Neuronal stem cell (in vitro differentiated cells): ENCODE measurements around the gene LCP2.
A peak's percentile ranks its signal among the peaks of the same experiment; 100 is the strongest.

ENCODE experiments used
- DNase-seq: peaks from one replicate; pipeline ENCODE4 v3.0.0-alpha.2; 2013; ENCODE audit warnings: low spot score
- H2AFZ ChIP-seq: one replicate; pipeline ENCODE4 v1.6.1; 2013; ENCODE audit warnings: mild to moderate bottlenecking, low read length, inconsistent platforms
- H2AK5ac ChIP-seq: 2 replicates; pipeline ENCODE4 v1.6.1; 2013; ENCODE audit warnings: low read depth, mild to moderate bottlenecking, inconsistent platforms, low read length, moderate library complexity, mixed read lengths
- H2BK120ac ChIP-seq: 2 replicates; pipeline ENCODE4 v1.6.1; 2013; ENCODE audit warnings: low read depth, mild to moderate bottlenecking, inconsistent platforms, low read length, moderate library complexity, mixed read lengths
- H2BK12ac ChIP-seq: one replicate; pipeline ENCODE4 v1.6.1; 2013; ENCODE audit warnings: low read length, inconsistent platforms
- H2BK15ac ChIP-seq: 2 replicates; pipeline ENCODE4 v1.6.1; 2013; ENCODE audit warnings: mild to moderate bottlenecking, low read length, inconsistent platforms, mixed read lengths
- H2BK5ac ChIP-seq: one replicate; pipeline ENCODE4 v1.6.1; 2013; ENCODE audit warnings: inconsistent platforms, mild to moderate bottlenecking, low read length, moderate library complexity
- H3K14ac ChIP-seq: one replicate; pipeline ENCODE4 v1.6.1; 2013; ENCODE audit warnings: low read length, inconsistent platforms
- H3K18ac ChIP-seq: 2 replicates; pipeline ENCODE4 v1.6.1; 2013; ENCODE audit warnings: low read length, inconsistent platforms
- H3K23ac ChIP-seq: 2 replicates; pipeline ENCODE4 v1.6.1; 2013; ENCODE audit warnings: low read depth, mild to moderate bottlenecking, mixed read lengths, low read length, inconsistent platforms; ENCODE audit not compliant: poor library complexity
- H3K27ac ChIP-seq: replicated peaks from 3 replicates; pipeline ENCODE4 v1.5.1; 2013; ENCODE audit warnings: low read length, inconsistent platforms
- H3K27me3 ChIP-seq, 3 experiments: 2 replicates each; pipeline ENCODE4 v1.6.1; 2013; ENCODE audit warnings: low read length in 3 of 3, mild to moderate bottlenecking in 2 of 3, inconsistent platforms in 1 of 3, low read depth in 1 of 3, mixed read lengths in 1 of 3, moderate library complexity in 1 of 3; ENCODE audit not compliant: control insufficient read depth in 3 of 3, insufficient read depth in 3 of 3
- H3K36me3 ChIP-seq, 2 donors: replicated peaks in 1 of 2; 2 replicates each; pipeline ENCODE4 v1.6.1; 2013; ENCODE audit warnings: low read length in 2 of 2; ENCODE audit not compliant: control insufficient read depth in 2 of 2, insufficient read depth in 2 of 2
- H3K4ac ChIP-seq: 2 replicates; pipeline ENCODE4 v1.6.1; 2013; ENCODE audit warnings: inconsistent platforms, mild to moderate bottlenecking, low read length, moderate library complexity
- H3K4me1 ChIP-seq, 2 donors: 1 replicate in 1 of 2; 2 replicates in 1 of 2; pipeline ENCODE4 v1.6.1; 2013; ENCODE audit warnings: low read length in 2 of 2, low read depth in 1 of 2; ENCODE audit not compliant: control insufficient read depth in 2 of 2, insufficient read depth in 1 of 2
- H3K4me2 ChIP-seq: one replicate; pipeline ENCODE4 v1.6.1; 2013; ENCODE audit warnings: mild to moderate bottlenecking, low read length, inconsistent platforms; ENCODE audit not compliant: insufficient read depth, poor library complexity, severe bottlenecking
- H3K4me3 ChIP-seq, 2 donors: 2 replicates each; pipeline ENCODE4 v1.5.1; 2013; ENCODE audit warnings: low read length in 2 of 2, mild to moderate bottlenecking in 2 of 2, inconsistent platforms in 1 of 2, moderate library complexity in 1 of 2
- H3K79me1 ChIP-seq: one replicate; pipeline ENCODE4 v1.6.1; 2013; ENCODE audit warnings: low read depth, mild to moderate bottlenecking, inconsistent platforms, low read length, moderate library complexity
- H3K9ac ChIP-seq: one replicate; pipeline ENCODE4 v1.6.1; 2013; ENCODE audit warnings: mild to moderate bottlenecking, low read depth, low read length, inconsistent platforms; ENCODE audit not compliant: poor library complexity
- H3K9me3 ChIP-seq, 2 donors: replicated peaks in 1 of 2; 2 replicates each; pipeline versions ENCODE3 to v1.6.1; 2013; ENCODE audit warnings: low read length in 2 of 2, mild to moderate bottlenecking in 2 of 2, inconsistent platforms in 1 of 2, low read depth in 1 of 2, mixed read lengths in 1 of 2, moderate library complexity in 1 of 2; ENCODE audit not compliant: control insufficient read depth in 2 of 2, insufficient read depth in 1 of 2
- H4K8ac ChIP-seq: one replicate; pipeline ENCODE4 v1.6.1; 2013; ENCODE audit warnings: low read depth, mild to moderate bottlenecking, inconsistent platforms, low read length, moderate library complexity
- H4K91ac ChIP-seq: one replicate; pipeline ENCODE4 v1.6.1; 2013; ENCODE audit warnings: low read length, low read depth, mild to moderate bottlenecking, inconsistent platforms; ENCODE audit not compliant: poor library complexity
- WGBS, 2 donors: extraction: QIAGEN DNeasy Blood & Tissue Kit; methylation state at CpG; one replicate each; pipeline ENCODE4 v1.1.7; 2013; ENCODE audit warnings: missing lambda C conversion rate in 2 of 2, mixed read lengths in 1 of 2; ENCODE audit not compliant: insufficient read length in 2 of 2, insufficient replicate concordance in 1 of 2; ENCODE audit errors: extremely low coverage in 2 of 2; 5-methylcytosine and 5-hydroxymethylcytosine counted together

Gene LCP2

GRCh38 chr5:170285181-170285580, 12.4 kb downstream of the LCP2 start:
- DNase-seq, result no peak
- Histone ChIP-seq H3K27me3 (no peaks in the 10 kb centered on the region), H3K18ac (no peak overlapping the region), H2BK12ac (no peak overlapping the region), H2AFZ (no peak overlapping the region), H3K79me1 (no peaks in the 10 kb centered on the region), H2BK120ac (no peak overlapping the region), H3K9ac (no peak overlapping the region), H2BK15ac (no peak overlapping the region), H4K91ac (no peak overlapping the region), H3K4ac (no peak overlapping the region), H3K4me2 (no peak overlapping the region), H2BK5ac (no peak overlapping the region), H4K8ac (no peak overlapping the region), H3K36me3 (no peaks in the 10 kb centered on the region), H3K9me3 (peaks cover 0 to 12% of the 10 kb centered on the region in 2 donors), H3K27ac (no peak overlapping the region), H3K4me1 (peaks cover 0 to under 1% of the 10 kb centered on the region in 2 donors), H2AK5ac (no peak overlapping the region), H3K14ac (no peak overlapping the region), H3K4me3 (no peak overlapping the region), H3K23ac (no peak overlapping the region)

DNA sequence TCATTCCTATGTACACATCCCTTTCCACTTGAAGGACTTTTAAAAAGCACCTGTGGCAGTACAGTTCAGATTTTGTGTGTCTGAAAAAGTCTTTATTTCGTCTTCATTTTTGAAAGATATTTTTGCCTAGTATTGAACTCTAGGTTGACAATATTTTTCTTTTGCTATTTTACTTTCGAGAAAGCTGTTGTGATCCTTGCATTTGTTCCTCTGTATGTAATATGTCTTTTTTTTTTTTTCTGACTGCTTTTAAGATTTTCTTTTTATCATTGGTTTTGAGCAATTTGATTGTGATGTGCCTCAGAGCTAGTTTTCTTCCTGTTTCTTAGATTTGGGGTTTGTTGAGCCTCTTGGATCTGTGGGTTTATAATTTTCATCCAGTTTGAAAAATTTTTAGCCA, 13.3 kb downstream of the LCP2 start:
- H3K4me2 ChIP-seq, result no peak overlapping the region
- no peak overlapping the region for H2AK5ac ChIP-seq
- H3K27me3 ChIP-seq, result no peaks in the 10 kb centered on the region
- no peak overlapping the region for H3K4ac ChIP-seq
- H3K9ac ChIP-seq, result no peak overlapping the region
- no peak overlapping the region for H2AFZ ChIP-seq
- H2BK12ac ChIP-seq, result no peak overlapping the region
- no peak overlapping the region for H4K91ac ChIP-seq
- no peak overlapping the region for H3K4me3 ChIP-seq
- WGBS, 2 donors, result no CpG with 5 or more reads among the region's 2 CpGs
- H4K8ac ChIP-seq, result no peak overlapping the region
- H3K79me1 ChIP-seq, result no peaks in the 10 kb centered on the region
- H3K27ac ChIP-seq, result no peak overlapping the region
- no peaks in the 10 kb centered on the region for H3K36me3 ChIP-seq
- no peak overlapping the region for H3K14ac ChIP-seq
- H2BK15ac ChIP-seq, result no peak overlapping the region
- DNase-seq, result no peak
- H3K4me1 ChIP-seq, result peaks cover 0 to 8% of the 10 kb centered on the region in 2 donors
- no peak overlapping the region for H3K18ac ChIP-seq
- H3K9me3 ChIP-seq, result peaks cover 0 to 7% of the 10 kb centered on the region in 2 donors
- no peak overlapping the region for H3K23ac ChIP-seq
- no peak overlapping the region for H2BK120ac ChIP-seq
- no peak overlapping the region for H2BK5ac ChIP-seq

DNA sequence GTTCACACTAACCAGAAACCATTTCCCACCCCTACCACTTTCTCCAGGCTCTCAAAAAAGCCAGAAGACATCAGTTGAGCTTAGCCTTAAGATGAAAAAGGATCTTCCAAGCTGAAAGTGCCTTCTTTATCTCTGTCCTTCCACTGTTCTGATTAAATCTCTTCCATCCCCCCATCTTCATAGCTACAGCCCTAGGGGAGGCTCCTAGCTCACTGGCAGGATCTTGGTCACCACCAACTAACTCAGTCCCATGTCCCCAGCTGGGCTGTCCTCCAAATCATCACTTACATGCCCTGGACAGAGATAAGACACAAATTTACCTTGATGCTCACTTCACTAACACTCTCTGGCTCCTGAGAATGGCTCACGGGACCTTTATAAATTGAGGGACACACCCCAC, 14.3 kb downstream of the LCP2 start:
- Histone ChIP-seq H3K4me2 (no peak overlapping the region), H2AK5ac (peak overlapping the region; percentile 17), H2BK15ac (no peak overlapping the region), H3K14ac (no peak overlapping the region), H2BK5ac (no peak overlapping the region), H3K27me3 (no peaks in the 10 kb centered on the region), H4K91ac (no peak overlapping the region), H4K8ac (no peak overlapping the region), H3K23ac (no peak overlapping the region), H3K4ac (no peak overlapping the region), H3K79me1 (no peaks in the 10 kb centered on the region), H3K9ac (no peak overlapping the region), H2BK12ac (no peak overlapping the region), H3K18ac (no peak overlapping the region), H3K9me3 (peaks cover 0 to 7% of the 10 kb centered on the region in 2 donors), H3K4me1 (peaks cover 0 to 16% of the 10 kb centered on the region in 2 donors), H2BK120ac (no peak overlapping the region), H2AFZ (no peak overlapping the region), H3K27ac (no peak overlapping the region), H3K36me3 (no peaks in the 10 kb centered on the region), H3K4me3 (no peak overlapping the region)
- WGBS, 2 donors, result no CpG with 5 or more reads among the region's 1 CpG
- no peak for DNase-seq

GRCh38 chr5:170280011-170280493, 17.5 kb downstream of the LCP2 start:
- Histone ChIP-seq H2AFZ (no peak overlapping the region), H3K4me1 (peaks cover 0 to 19% of the 10 kb centered on the region in 2 donors), H4K91ac (no peak overlapping the region), H2AK5ac (no peak overlapping the region), H3K9ac (no peak overlapping the region), H3K79me1 (no peaks in the 10 kb centered on the region), H3K4me3 (no peak overlapping the region), H3K27me3 (no peaks in the 10 kb centered on the region), H3K14ac (no peak overlapping the region), H4K8ac (peak overlapping the region; percentile 20), H2BK12ac (no peak overlapping the region), H3K36me3 (no peaks in the 10 kb centered on the region), H2BK120ac (no peak overlapping the region), H3K9me3 (peaks cover 0 to 6% of the 10 kb centered on the region in 2 donors), H3K27ac (peak overlapping the region; percentile 70), H2BK5ac (no peak overlapping the region), H3K4ac (no peak overlapping the region), H3K4me2 (no peak overlapping the region), H3K23ac (no peak overlapping the region), H3K18ac (peak overlapping the region; percentile 8), H2BK15ac (no peak overlapping the region)
- DNase-seq, result peak; percentile 27
- WGBS, 2 donors, result no CpG with 5 or more reads among the region's 6 CpGs
